Activated naive CD4-positive, alpha-beta T cell treated with anti-CD3 and anti-CD28 coated beads for 36 hours (primary cell): ENCODE data around the gene ARID3A. TPM values are rescaled to one million over a fixed set of nuclear protein-coding genes. Genes with fewer than 3 reads are reported as not detected.
A peak's percentile ranks its signal among the peaks of the same experiment; 100 is the strongest.

Source experiments
- CTCF ChIA-PET: fragments of 350-600 bp; sonication (Branson Sonifier 250); formaldehyde crosslinking; loops from one replicate; lab custom pipeline; 2021; ENCODE audit warnings: antibody characterized with exemption; lab: Charles Lee
- DNase-seq: peaks from one replicate; pipeline ENCODE4 v3.0.0-alpha.2; 2020
- H3K27ac Mint-ChIP-seq: one replicate; pipeline ENCODE4 v1.8.0; 2021; ENCODE audit warnings: mild to moderate bottlenecking, mixed read lengths
- H3K27me3 Mint-ChIP-seq: one replicate; pipeline ENCODE4 v1.8.0; 2021; ENCODE audit warnings: low read depth, mixed read lengths
- H3K36me3 Mint-ChIP-seq: one replicate; pipeline ENCODE4 v1.8.0; 2021; ENCODE audit warnings: low read depth, mixed read lengths
- H3K4me1 Mint-ChIP-seq: one replicate; pipeline ENCODE4 v1.8.0; 2021; ENCODE audit warnings: low read depth, mixed read lengths
- H3K4me3 Mint-ChIP-seq: one replicate; pipeline ENCODE4 v1.8.0; 2021; ENCODE audit warnings: mild to moderate bottlenecking, moderate library complexity, mixed read lengths
- H3K9me3 Mint-ChIP-seq: one replicate; pipeline ENCODE4 v1.8.0; 2021; ENCODE audit warnings: mixed read lengths
- intact Hi-C: fragments of 100-400 bp; cut with micrococcal nuclease; formaldehyde crosslinking; loops from one replicate; pipeline ENCODE4 v1.15.1; 2023
- total RNA-seq, 2 experiments: library from RNA; stranded (reverse); gene quantifications; one replicate each; pipeline ENCODE4 v1.2.3, GENCODE V29; 2021

ARID3A gene
- total RNA-seq, 2 experiments from 2014 or later: 23.1 to 28.4 TPM

DNA sequence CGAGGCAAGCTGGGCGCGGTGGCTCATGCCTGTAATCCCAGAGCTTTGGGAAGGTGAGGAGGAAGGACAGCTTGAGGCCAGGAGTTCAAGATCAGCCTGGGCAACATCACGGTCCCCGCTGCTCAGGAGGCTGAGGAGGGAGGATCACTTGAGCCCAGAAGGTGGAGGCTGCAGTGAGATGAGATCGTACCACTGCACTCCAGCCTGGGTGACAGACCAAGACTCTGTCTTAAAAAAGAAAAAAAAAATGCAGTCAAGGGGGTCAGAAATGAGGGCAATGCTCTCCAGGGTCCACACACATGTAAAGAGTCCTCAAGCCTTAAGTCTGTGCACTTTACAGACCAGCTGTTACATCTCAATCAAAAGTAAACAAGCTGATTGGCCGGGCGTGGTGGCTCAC is 21.3 kb upstream of the ARID3A start:
- H3K27me3 Mint-ChIP-seq: no peaks in the 10 kb centered on the region
- H3K27ac Mint-ChIP-seq: no peak overlapping the region
- peaks cover 68% of the 10 kb centered on the region for H3K4me1 Mint-ChIP-seq
- intact Hi-C loops: no loop called here
- H3K36me3 Mint-ChIP-seq: peaks cover 13% of the 10 kb centered on the region
- H3K9me3 Mint-ChIP-seq: no peaks in the 10 kb centered on the region
- DNase-seq: no peak
- H3K4me3 Mint-ChIP-seq: no peak overlapping the region
- CTCF ChIA-PET: no interaction called here

DNA sequence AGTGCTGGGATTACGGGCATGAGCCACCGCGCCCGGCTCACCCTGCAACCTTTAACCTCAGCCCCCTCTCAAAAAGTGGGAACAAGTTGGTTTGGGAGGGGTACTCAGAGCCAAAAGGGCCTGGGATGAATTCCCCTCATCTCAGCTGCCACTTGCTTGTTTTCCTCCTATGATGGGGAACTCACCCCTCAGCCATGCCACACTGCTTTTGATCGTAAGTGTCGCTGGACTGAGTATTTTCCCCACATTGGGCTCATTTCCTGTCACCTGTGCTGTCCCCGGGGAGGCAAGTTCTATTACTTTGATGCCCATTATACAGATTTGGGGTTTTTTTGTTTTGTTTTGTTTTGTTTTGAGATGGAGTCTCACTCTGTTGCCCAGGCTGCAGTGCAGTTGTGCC is 19.4 kb upstream of the ARID3A start:
- peaks cover 75% of the 10 kb centered on the region for H3K4me1 Mint-ChIP-seq
- peaks cover 15% of the 10 kb centered on the region for H3K36me3 Mint-ChIP-seq
- no peaks in the 10 kb centered on the region for H3K27me3 Mint-ChIP-seq
- no peaks in the 10 kb centered on the region for H3K9me3 Mint-ChIP-seq
- intact Hi-C loops: loop anchor here (2.0 to 5.0 kb wide), 4 partner anchors 34 to 346 kb away; partner anchors contain the start of gene GPX4
- CTCF ChIA-PET: interaction anchor here (1.2 to 3.8 kb wide), 2 partner anchors 13 to 43 kb away, joined by 3 to 17 read pairs; partner anchors contain the start of genes MED16 and RNU6-9
- H3K27ac Mint-ChIP-seq: peak overlapping the region; percentile 97
- DNase-seq: peak; percentile 78
- H3K4me3 Mint-ChIP-seq: peak overlapping the region; percentile 41

DNA sequence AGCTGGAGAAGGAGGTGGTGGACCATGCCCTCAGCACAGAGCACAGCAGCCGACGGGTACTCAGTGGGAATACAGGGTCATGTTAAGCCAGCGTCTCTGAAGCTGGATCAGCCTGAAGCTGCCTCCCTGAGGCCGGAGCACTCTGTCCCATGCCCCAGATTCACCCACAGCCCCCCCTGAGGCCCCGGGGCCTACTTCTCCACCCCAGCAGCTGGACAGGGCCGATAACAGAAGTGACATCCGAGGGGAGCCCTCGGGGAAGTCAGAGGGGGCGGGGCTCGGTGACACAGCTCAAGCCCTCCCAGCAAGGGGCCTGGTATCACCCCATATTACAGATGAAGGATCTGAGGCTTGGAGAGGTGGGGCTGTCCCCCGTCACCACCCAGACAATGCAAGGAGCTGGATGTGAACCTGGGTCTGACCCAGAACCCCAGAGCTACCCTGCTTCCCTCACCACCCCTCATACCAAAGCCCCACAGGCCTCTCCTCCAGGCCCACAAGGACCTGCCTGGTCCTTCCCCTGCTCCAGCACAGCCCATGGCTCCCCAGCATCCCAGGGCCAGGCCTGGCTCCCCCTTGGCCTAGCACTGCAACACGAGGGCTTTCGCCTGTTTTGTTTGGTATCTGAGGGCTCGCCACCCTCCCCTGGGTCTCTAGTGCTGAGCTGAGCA is 18.5 kb upstream of the ARID3A start:
- Mint-ChIP-seq H3K27ac (peak overlapping the region; percentile 97), H3K27me3 (no peaks in the 10 kb centered on the region), H3K36me3 (peaks cover 15% of the 10 kb centered on the region), H3K4me1 (peaks cover 72% of the 10 kb centered on the region), H3K9me3 (no peaks in the 10 kb centered on the region), H3K4me3 (peak overlapping the region; percentile 41)
- DNase-seq: peak; percentile 88
- intact Hi-C loops: loop anchor here (2.0 to 5.0 kb wide), 4 partner anchors 35 to 345 kb away; partner anchors contain the start of gene GPX4
- CTCF ChIA-PET: interaction anchor here (0.7 to 3.8 kb wide), 4 partner anchors 13 to 44 kb away, joined by 3 to 17 read pairs (median 3); partner anchors contain the start of genes MED16 and RNU6-9

DNA sequence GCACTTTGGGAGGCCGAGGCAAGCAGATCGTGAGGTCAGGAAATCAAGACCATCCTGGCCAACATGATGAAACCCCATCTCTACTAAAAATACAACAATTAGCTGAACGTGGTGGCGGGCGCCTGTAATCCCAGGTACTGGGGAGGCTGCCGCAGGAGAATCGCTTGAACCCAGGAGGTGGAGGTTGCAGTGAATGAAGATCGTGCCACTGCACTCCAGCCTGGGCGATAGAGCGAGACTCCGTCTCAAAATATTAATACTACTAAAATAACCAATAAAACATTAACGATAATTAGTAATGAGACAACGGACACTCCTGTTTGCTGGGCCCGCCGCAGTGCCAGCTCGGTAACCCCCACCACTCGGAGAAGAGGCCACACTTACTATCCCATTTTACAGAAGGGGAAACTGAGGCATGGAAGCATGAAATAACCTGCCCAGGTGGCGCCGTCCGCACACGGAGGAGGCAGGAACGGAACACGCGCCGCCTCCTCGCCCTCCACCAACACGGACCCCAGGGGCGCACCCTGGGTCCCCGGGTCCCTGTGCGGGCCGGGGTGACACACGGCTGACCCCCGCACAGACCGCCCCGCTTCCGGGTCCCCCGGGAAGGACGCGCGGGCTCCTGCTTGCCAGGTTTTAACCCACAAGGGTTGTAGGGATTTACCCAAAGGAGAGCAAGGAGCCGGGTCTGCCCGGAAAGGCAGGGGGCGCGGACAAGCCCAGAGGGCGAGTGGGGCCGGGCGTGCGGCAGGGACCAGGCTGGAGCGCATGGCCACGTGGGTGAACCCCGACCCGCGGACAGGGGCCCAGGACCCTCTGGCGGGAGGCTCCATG is 14.4 kb upstream of the ARID3A start:
- intact Hi-C loops: no loop called here
- CTCF ChIA-PET: no interaction called here
- Mint-ChIP-seq H3K4me3 (peak overlapping the region; percentile 68), H3K27ac (peak overlapping the region; percentile 86), H3K27me3 (no peaks in the 10 kb centered on the region), H3K9me3 (no peaks in the 10 kb centered on the region), H3K36me3 (peaks cover 7% of the 10 kb centered on the region), H3K4me1 (peaks cover 50% of the 10 kb centered on the region)
- no peak for DNase-seq

DNA sequence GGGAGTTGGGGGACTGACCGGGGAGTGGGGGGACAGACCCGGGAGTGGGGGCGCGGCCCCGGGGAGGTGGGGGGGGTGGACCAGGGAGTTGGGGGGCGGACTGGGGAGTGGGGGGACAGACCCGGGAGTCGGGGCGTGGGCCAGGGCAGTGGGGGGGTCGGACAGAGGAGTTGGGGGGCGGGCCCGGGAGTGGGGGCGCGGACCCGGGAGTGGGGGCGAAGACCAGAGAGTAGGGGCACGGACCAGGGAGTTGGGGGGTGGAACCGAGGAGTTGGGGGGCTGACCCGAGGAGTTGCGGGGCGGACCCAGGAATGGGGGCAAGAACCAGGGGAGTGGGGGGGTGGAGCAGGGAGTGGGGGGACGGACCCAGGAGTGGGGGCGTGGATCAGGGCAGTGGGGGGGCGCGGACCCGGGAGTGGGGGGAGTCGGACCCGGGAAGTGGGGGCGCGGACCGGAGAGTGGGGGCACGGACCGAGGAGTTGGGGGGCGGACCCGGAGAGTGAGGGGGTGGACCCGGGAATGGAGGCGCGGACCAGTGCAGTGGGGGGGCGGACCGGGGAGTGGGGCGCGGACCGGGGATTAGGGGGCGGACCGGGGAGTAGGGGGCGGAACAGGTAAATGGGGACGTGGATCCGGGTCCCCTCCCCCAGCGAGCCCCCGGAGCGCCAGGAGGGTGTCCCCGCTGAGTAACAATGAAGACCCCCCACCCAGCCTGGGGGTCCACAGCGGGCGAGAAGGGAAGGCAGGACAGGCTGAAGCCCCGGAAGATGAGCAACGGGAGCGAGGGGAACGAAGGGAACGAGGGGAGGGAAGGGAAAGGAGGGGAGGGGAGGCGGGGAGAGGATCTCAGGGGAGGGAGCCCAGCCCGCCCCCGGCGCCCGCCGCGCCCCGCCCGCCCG is 13.4 kb upstream of the ARID3A start:
- Mint-ChIP-seq H3K4me1 (peaks cover 40% of the 10 kb centered on the region), H3K4me3 (peak overlapping the region; percentile 84), H3K27ac (peak overlapping the region; percentile 85), H3K9me3 (no peaks in the 10 kb centered on the region), H3K36me3 (peaks cover 5% of the 10 kb centered on the region), H3K27me3 (no peaks in the 10 kb centered on the region)
- CTCF ChIA-PET: no interaction called here
- intact Hi-C loops: loop anchor here (1.0 kb wide), 1 partner anchor 19 kb away; the partner anchor contains the start of genes MED16 and RNU6-9
- DNase-seq: peak; percentile 38

DNA sequence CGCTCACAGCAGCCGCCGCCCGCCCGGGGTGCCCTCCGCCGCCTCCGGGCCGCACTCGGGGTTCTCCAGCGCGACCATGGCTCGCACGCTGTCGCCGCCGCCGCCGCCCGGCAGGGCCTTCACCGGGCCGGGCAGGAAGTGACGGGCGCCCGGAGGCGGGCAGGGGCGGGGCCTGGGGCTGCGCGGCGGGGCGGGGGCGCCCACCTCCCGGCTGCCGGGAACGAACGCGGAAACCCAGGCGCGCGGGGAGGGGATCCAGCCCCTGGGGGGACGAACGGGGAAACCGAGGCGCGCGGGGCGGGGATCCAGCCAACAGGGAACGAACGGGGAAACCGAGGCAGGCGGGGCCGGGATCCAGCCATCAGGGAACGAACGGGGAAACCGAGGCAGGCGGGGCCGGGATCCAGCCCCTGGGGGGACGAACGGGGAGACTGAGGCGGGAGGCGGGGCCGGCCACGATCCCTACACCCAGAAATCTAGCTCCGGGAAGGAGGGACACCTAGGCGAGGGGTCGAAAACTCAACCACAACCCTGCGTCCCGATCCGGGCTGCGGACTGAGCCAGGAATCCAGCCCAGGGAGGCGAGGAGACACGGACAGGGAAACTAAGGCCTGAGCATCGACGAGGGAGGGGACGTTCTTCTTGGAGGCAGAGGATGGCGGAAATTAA is 12.6 kb upstream of the ARID3A start, which contains the start of gene R3HDM4:
Gene R3HDM4 (minus strand): TSS at position 140 of the 669 bp plus-strand sequence. CDS start 62 bp downstream, at position 78.
- peak within 1 kb of the TSS; percentile 84 for H3K4me3 Mint-ChIP-seq
- H3K27me3 Mint-ChIP-seq: peaks cover 2% of the 10 kb centered on the region
- peaks cover 5% of the 10 kb centered on the region for H3K36me3 Mint-ChIP-seq
- CTCF ChIA-PET: interaction anchor here (3.9 kb wide), 1 partner anchor 49 kb away, joined by 21 read pairs; no protein-coding TSS in a partner anchor
- no peaks in the 10 kb centered on the region for H3K9me3 Mint-ChIP-seq
- intact Hi-C loops: loop anchor here (1.0 kb wide), 1 partner anchor 20 kb away; the partner anchor contains the start of genes MED16 and RNU6-9
- peak within 1 kb of the TSS; percentile 95 for H3K27ac Mint-ChIP-seq
- peaks cover 34% of the 10 kb centered on the region for H3K4me1 Mint-ChIP-seq
- peak; percentile 88 for DNase-seq

DNA sequence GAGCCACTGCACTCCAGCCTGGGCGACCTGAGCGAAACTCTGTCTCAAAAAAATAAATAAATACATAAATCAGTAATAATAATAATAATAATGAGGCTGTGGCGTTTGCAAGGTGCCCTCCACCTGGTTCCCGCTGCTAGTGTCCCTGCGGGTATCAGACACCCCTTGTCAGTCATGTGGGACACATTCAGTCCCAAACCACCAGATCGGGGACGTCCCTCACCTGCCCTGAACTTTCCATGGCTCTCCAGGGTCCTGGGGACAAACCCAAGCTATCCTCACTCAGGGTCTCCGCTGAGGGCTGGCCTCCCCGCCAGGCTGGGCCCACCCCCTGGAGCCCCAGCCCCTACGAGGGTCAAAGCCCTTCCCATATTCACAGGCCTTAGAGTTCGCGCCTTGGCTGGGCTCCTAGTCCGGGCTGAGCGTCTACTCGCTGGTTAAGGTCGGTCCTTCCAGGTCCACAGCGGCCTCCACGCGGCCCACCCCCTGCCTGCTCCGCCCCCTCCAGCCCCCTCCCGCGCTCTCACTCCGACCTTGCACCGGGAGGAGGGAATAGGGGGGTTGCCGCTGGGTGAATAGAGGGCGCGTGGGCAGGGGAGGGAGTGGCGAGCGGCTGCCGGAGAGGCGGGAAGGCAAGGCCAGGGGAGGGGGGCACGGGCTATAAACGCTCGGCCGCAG is 9.1 kb upstream of the ARID3A start:
- intact Hi-C loops: loop anchor here (1.0 to 5.0 kb wide), 2 partner anchors 53 to 344 kb away; partner anchors contain the start of gene BSG
- Mint-ChIP-seq H3K27me3 (peaks cover 2% of the 10 kb centered on the region), H3K36me3 (no peaks in the 10 kb centered on the region), H3K9me3 (no peaks in the 10 kb centered on the region), H3K27ac (no peak overlapping the region), H3K4me1 (peaks cover 22% of the 10 kb centered on the region), H3K4me3 (peak overlapping the region; percentile 36)
- CTCF ChIA-PET: interaction anchor here (3.9 kb wide), 1 partner anchor 53 kb away, joined by 21 read pairs; no protein-coding TSS in a partner anchor
- DNase-seq: peak; percentile 55

DNA sequence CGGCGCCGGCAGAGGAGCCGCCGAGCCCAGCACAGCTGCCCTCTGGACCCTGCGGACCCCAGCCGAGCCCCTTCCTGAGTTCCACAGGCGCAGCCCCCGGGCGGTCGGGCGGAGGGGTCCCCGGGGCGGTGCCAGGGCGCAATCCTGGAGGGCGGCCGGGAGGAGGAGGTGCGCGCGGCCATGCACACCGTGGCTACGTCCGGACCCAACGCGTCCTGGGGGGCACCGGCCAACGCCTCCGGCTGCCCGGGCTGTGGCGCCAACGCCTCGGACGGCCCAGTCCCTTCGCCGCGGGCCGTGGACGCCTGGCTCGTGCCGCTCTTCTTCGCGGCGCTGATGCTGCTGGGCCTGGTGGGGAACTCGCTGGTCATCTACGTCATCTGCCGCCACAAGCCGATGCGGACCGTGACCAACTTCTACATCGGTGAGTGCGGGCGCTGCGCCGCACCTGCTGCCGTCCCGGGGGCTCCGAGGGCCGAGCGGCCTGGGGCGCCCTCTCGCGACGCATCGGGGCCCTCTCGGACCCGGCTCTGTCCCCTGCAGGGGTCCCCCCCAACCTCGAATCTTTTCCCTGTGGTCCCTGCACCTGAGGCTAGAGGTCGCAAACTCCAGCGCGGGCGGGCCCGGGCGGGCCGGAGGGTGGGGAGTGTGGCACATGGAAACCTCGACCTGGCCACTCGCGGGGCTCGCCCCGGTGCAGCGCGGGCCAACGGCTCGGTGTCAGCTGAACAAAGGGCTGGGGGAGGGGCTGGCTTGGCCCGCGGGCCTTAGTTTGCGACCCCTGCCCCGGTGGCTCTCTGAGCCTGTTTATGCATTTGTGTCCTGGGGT is 8.3 kb upstream of the ARID3A start, which contains the start of gene KISS1R:
Gene KISS1R (plus strand): TSS at position 11 of the 829 bp plus-strand sequence. CDS start 170 bp downstream, at position 181.
- Mint-ChIP-seq H3K9me3 (no peaks in the 10 kb centered on the region), H3K27ac (no peak within 1 kb of the TSS), H3K4me3 (peak within 1 kb of the TSS; percentile 70), H3K36me3 (no peaks in the 10 kb centered on the region), H3K4me1 (peaks cover 24% of the 10 kb centered on the region), H3K27me3 (peaks cover 2% of the 10 kb centered on the region)
- CTCF ChIA-PET: interaction anchor here (3.9 to 8.3 kb wide), 2 partner anchors 54 to 66 kb away, joined by 21 to 102 read pairs; partner anchors contain the start of gene WDR18
- intact Hi-C loops: loop anchor here (1.0 to 5.0 kb wide), 3 partner anchors 8 to 345 kb away; partner anchors contain the start of gene BSG
- DNase-seq: peak; percentile 74

DNA sequence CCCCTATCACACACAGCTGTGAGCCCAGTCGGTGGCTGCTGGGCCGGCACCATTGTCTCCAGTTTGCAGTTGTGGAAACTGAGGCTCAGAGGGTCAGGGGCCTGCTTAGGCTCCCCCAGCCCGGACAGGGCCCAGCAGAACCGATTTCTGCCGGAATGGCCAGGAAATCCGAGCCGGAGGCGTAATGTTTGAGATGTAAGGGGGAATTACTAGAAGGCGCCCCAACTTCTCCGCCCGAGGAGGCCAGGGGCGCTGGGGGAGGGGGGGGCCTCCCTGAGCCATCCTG is 7.7 kb upstream of the ARID3A start:
- H3K27me3 Mint-ChIP-seq: peaks cover 2% of the 10 kb centered on the region
- CTCF ChIA-PET: interaction anchor here (8.3 kb wide), 1 partner anchor 65 kb away, joined by 102 read pairs; the partner anchor contains the start of gene WDR18
- peak overlapping the region; percentile 70 for H3K4me3 Mint-ChIP-seq
- H3K9me3 Mint-ChIP-seq: no peaks in the 10 kb centered on the region
- no peaks in the 10 kb centered on the region for H3K36me3 Mint-ChIP-seq
- H3K4me1 Mint-ChIP-seq: peaks cover 24% of the 10 kb centered on the region
- no peak for DNase-seq
- intact Hi-C loops: loop anchor here (1.0 to 5.0 kb wide), 2 partner anchors 9 to 346 kb away; partner anchors contain the start of gene BSG
- no peak overlapping the region for H3K27ac Mint-ChIP-seq
